Left cardiac atrium (tissue), 4 donors: Measurements from ENCODE around the gene KRT7. TPM values are rescaled to one million over a fixed set of nuclear protein-coding genes. Genes with fewer than 3 reads are reported as not detected.
A peak's percentile ranks its signal among the peaks of the same experiment; 100 is the strongest.

Experiments used
- ATAC-seq, 2 donors: fragments of 200-7000 bp; cut with Tn5 transposase; one replicate each; pipeline ENCODE4 v1.9.1; 2020; ENCODE audit warnings: mild to moderate bottlenecking in 2 of 2, moderate library complexity in 2 of 2
- DNase-seq: peaks from one replicate; pipeline ENCODE4 v3.0.0-alpha.2; 2020
- intact Hi-C, 2 donors: fragments of 100-400 bp; cut with DNase I; formaldehyde crosslinking; loops; one replicate each; pipeline versions ENCODE4 v1.14.1 to v1.15.1; 2022 to 2023
- total RNA-seq, 2 donors: library from RNA; stranded (reverse); fragmentation: NEBNext Ultra II Directional; extraction: Animal tissue kit (Norgen Biotek cat#: 25700); gene quantifications; one replicate each; pipeline ENCODE4 v1.2.1, GENCODE V29; 2021
- donor health status: DM: no; HTN: yes; CAD: no.
- donor health status: DM: no; HTN: yes; CAD: no; lungs with severe emphysema.
- donor health status: DM: yes; HTN: yes; CAD: no.
- donor health status: Dilated cardiomyopathy.

The KRT7 gene
- total RNA-seq, 2 donors from 2014 or later = 1.0 to 34.3 TPM

- peak; percentile 61 for DNase-seq
- peak; percentile 5 to 58 for ATAC-seq
- intact Hi-C loops = no loop called here
Measured at GRCh38 chr12:52221912-52222457, 11.1 kb upstream of the KRT7 start.

DNA sequence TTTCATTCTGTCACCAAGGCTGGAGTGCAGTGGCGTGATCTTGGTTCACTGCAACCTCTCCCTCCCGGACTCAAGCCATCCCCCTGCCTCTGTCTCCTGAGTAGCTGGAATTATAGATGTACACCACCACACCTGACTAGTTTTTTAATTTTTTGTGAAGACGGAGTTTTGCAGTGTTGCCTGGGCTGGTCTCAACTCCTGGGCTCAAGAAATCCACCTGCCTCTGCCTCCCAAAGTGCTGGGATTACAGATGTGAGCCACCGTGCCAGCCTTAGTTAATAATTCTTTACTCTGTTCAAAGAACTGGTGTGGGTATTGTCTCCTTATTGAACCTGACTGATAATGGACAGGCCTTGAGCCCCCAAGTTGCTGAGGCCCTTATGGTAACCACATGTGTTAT, 10.4 kb upstream of the KRT7 start:
- ATAC-seq (no peak), DNase-seq (no peak)
- intact Hi-C loops = no loop called here

DNA sequence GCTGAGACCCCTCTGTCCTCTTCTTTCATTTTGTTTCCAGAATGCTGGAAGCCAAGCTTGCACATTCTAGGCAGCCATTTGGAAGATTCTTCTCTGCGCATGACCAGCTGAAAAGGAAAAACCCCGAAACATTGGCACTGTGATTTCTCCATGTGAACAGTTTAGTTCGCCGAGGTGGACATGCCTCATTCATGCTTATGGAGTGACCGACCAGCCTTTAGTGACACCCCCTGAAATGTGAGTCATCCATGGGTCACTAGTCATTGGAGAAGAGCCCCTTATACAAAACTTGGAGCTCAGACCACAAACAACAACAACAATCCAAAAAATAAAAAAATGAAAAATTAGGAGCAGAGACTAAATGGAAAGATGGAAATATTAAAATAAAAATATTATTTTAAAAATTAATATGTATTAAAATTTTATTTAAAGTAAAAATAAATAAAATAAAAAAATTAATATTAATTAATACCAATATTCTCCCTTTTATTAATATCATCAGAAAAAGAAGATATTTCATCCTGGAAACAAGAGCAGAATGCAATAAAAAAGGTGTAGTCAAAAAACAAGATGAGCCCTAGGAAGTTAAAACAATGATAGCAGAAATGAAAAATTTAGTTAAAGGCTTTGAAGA, 9.5 kb upstream of the KRT7 start:
- DNase-seq (no peak), ATAC-seq (no peak)
- intact Hi-C loops = no loop called here

- intact Hi-C loops = no loop called here
- ATAC-seq (no peak), DNase-seq (no peak)
Measured at GRCh38 chr12:52224151-52224550, 8.9 kb upstream of the KRT7 start.

GRCh38 chr12:52225752-52226151, 7.3 kb upstream of the KRT7 start:
- ATAC-seq = no peak
- no peak for DNase-seq
- intact Hi-C loops = no loop called here

- intact Hi-C loops = no loop called here
- ATAC-seq = no peak
Measured at GRCh38 chr12:52226446-52226845, 6.6 kb upstream of the KRT7 start.

GRCh38 chr12:52227606-52228166, 5.4 kb upstream of the KRT7 start:
- DNase-seq (no peak), ATAC-seq (no peak)
- intact Hi-C loops = no loop called here

More at GRCh38 chr12:52226446-52226845, 6.6 kb upstream of the KRT7 start:
- no peak for DNase-seq

DNA sequence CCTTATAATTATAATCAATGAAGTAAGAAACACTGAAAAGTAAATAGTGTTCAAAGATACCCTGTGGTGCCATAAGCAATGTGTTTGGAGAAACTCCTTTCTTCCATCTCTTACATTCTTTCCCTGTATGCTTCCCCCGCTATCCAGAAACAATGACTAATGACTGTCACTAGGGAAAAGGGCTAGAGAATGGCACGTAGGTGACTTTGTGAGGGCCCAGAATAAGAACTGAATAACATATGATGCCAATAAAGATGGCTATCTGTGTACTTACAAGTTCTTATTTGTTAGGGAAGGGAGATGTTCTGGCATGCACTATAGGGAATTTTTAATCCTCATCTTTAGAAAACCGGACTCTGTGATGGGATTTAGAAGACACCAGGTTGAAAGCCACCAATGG, 4.7 kb upstream of the KRT7 start:
- no peak for DNase-seq
- intact Hi-C loops = no loop called here
- no peak for ATAC-seq

DNA sequence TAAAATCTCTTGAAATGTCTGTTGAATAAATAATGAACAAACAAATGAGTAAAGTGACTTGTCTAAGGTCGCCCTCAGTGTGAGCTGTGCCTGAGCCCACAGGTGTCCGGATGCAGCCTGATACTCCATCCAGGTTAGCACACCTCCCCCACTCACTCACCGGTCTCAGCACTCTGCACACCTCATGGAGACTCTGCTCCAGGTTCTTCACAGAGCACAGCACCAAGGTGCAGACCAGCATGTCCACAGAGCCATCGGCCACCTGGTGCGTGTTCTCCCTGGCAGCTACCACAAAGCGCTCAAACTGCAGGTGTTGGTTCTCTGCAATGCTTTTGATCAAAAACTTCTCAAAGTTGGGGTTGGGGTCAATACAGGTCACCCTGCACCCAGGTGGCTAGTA, 4.1 kb upstream of the KRT7 start:
- DNase-seq (no peak), ATAC-seq (no peak)
- intact Hi-C loops = no loop called here

- DNase-seq = no peak
- intact Hi-C loops = no loop called here
- no peak for ATAC-seq
Measured at GRCh38 chr12:52229836-52230343, 3.2 kb upstream of the KRT7 start.

- DNase-seq = no peak
- ATAC-seq = peak; percentile 67 to 71
- intact Hi-C loops = no loop called here
Measured at GRCh38 chr12:52230364-52231281, 2.4 kb upstream of the KRT7 start.

GRCh38 chr12:52231305-52232202, 1.5 kb upstream of the KRT7 start:
- ATAC-seq (no peak), DNase-seq (no peak)
- intact Hi-C loops = no loop called here

DNA sequence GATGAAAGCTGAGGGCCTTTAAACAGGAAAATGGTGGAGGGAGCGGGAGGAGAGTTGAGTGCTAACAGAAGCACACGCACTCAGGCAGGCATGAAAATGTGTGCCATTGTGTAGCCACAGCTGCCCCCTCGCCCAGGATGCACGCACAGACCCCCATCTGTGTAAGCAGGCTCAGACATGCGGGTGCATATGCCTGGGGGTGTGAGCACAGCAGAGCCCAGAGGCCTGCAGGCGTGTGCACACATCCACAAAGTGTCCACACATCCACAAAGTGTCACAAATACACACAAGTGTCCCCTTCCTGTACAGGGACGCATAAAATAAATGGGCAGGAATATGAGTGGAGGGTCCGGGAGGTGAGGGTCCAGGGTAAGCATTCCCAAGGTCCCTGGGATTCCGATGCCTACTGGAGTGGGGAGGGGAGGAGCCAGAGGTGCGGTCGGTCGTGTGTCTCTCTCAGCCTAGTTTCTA, 805 bp upstream of the KRT7 start:
- ATAC-seq = no peak

GRCh38 chr12:52233462-52234207, 592 bp downstream of the KRT7 start:
- ATAC-seq = no peak
- intact Hi-C loops = no loop called here
- DNase-seq = no peak

More for the DNA sequence above, 805 bp upstream of the KRT7 start:
- no peak for DNase-seq
- intact Hi-C loops = no loop called here

DNA sequence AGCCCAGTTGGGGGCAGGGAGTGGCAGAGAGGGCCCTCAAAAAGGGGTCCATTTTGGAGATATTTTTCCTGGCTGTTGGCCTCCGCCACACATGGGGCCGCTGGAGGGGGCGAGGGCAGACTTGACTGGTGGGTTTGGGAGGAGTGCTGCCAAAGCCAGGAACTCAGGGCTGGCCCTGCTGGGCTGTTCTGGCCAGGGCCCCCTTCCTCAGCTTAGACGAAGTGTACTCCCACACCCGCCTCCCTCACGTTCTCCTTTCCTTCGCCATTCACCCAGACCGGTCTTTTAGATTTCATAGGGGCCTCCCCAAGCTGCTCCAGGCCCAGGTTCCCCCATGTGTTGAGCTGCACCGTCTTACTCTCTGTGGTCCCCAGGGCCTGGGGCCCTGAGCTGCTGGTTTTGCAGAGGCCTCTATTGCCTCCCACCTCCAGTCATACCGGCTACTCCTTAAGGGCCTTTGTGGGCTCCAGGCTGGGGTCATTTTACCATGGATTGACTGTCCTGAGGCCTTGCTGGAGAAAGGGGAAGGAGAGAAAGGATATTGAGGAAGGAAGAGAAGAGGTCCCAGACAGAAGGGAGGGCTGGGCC, 1.3 kb downstream of the KRT7 start:
- intact Hi-C loops = no loop called here
- DNase-seq (no peak), ATAC-seq (no peak)

DNA sequence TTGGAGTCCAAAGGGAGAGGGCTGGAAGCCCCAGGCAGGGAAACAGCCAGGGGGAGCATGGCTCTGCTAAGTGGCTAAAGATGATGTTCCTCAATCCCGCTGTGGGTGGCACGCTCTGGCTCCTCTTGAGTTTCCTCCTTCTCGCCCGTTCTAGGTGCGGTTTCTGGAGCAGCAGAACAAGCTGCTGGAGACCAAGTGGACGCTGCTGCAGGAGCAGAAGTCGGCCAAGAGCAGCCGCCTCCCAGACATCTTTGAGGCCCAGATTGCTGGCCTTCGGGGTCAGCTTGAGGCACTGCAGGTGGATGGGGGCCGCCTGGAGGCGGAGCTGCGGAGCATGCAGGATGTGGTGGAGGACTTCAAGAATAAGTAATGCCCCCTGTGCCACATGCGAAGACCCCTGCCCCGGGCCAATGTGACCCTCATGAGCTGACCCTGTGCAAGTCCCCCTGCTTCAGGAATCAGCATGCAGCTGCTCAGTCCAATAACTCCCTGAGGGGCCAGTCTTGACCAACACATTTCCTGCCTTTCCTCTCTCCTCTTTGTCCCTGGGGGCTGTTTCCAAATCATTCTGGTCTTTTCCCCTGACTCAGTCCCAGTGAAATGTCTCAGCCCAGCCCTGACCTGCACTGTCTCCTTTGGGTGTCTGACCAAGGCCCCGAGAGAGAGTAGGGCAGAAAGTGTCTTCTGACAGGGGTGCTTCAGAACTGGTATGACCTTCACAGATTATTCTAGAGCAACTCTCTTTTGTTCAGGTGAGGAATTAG, 2.1 kb downstream of the KRT7 start:
- ATAC-seq (no peak), DNase-seq (no peak)
- intact Hi-C loops = no loop called here

GRCh38 chr12:52235822-52236361, 2.8 kb downstream of the KRT7 start:
- intact Hi-C loops = no loop called here
- no peak for DNase-seq
- no peak for ATAC-seq
